WTC11 (cell line): ENCODE data around the gene DNAAF5. TPM values are rescaled to one million over a fixed set of nuclear protein-coding genes. Genes with fewer than 3 reads are reported as not detected.

Source experiments
- ATAC-seq: fragments of 200-7000 bp; cut with Tn5 transposase; 2 replicates; pipeline ENCODE4 v1.10.0; 2021; ENCODE audit warnings: mild to moderate bottlenecking, moderate library complexity
- CTCF ChIA-PET: fragments of 300-600 bp; sonication (Branson Sonifier 250); formaldehyde crosslinking; loops from one replicate; lab custom pipeline; 2021; ENCODE audit warnings: antibody characterized with exemption; lab: Charles Lee
- POLR2A ChIA-PET: fragments of 350-600 bp; sonication (Branson Sonifier 250); formaldehyde crosslinking; loops from one replicate; lab custom pipeline; 2021; ENCODE audit warnings: antibody characterized with exemption; lab: Charles Lee
- DNase-seq: peaks from one replicate; pipeline ENCODE4 v3.0.0; 2021; ENCODE audit warnings: low spot score
- H3K27ac Mint-ChIP-seq: 2 replicates; pipeline ENCODE4 v1.8.0; 2021; ENCODE audit warnings: mixed read lengths
- H3K27me3 Mint-ChIP-seq: 2 replicates; pipeline ENCODE4 v1.8.0; 2021; ENCODE audit warnings: low read depth, mild to moderate bottlenecking, moderate library complexity, mixed read lengths
- H3K36me3 Mint-ChIP-seq: 2 replicates; pipeline ENCODE4 v1.8.0; 2021; ENCODE audit warnings: mixed read lengths
- H3K4me1 Mint-ChIP-seq: 2 replicates; pipeline ENCODE4 v1.8.0; 2022; ENCODE audit warnings: mixed read lengths
- H3K4me3 Mint-ChIP-seq: 2 replicates; pipeline ENCODE4 v1.8.0; 2021; ENCODE audit warnings: mild to moderate bottlenecking, moderate library complexity, mixed read lengths
- H3K9me3 Mint-ChIP-seq: 2 replicates; pipeline ENCODE4 v1.8.0; 2021; ENCODE audit warnings: mixed read lengths
- CREB1 ChIP-seq: sonication (generic); formaldehyde crosslinking; IDR thresholded peaks from 2 replicates; pipeline ENCODE4 v1.8.0; 2023; ENCODE audit warnings: mild to moderate bottlenecking, missing genetic modification reagents
- CREM ChIP-seq: sonication (generic); formaldehyde crosslinking; IDR thresholded peaks from 2 replicates; pipeline ENCODE4 v1.8.1; 2022; ENCODE audit warnings: mild to moderate bottlenecking, missing genetic modification reagents, moderate library complexity
- ELF4 ChIP-seq: sonication (generic); formaldehyde crosslinking; IDR thresholded peaks from 2 replicates; pipeline ENCODE4 v1.8.1; 2022; ENCODE audit warnings: low read depth, mild to moderate bottlenecking, moderate library complexity, missing genetic modification reagents
- GABPB1 ChIP-seq: sonication (generic); formaldehyde crosslinking; IDR thresholded peaks from 2 replicates; pipeline ENCODE4 v1.8.1; 2023; ENCODE audit warnings: mild to moderate bottlenecking, missing genetic modification reagents
- MAX ChIP-seq: sonication (generic); formaldehyde crosslinking; IDR thresholded peaks from 2 replicates; pipeline ENCODE4 v1.8.0; 2022; ENCODE audit warnings: mild to moderate bottlenecking, missing genetic modification reagents
- MXD4 ChIP-seq: fragments of 250-450 bp; sonication (Bioruptor Pico); IDR thresholded peaks from 2 replicates; pipeline ENCODE4 v1.8.0; 2021; ENCODE audit warnings: mild to moderate bottlenecking, moderate library complexity, borderline replicate concordance
- OVOL2 ChIP-seq: fragments of 250-450 bp; sonication (Bioruptor Pico); IDR thresholded peaks from 2 replicates; pipeline ENCODE4 v1.9.0; 2021; ENCODE audit warnings: mild to moderate bottlenecking, borderline replicate concordance
- PREB ChIP-seq: sonication (generic); formaldehyde crosslinking; IDR thresholded peaks from 2 replicates; pipeline ENCODE4 v1.8.1; 2022; ENCODE audit warnings: mild to moderate bottlenecking, missing genetic modification reagents, moderate library complexity, borderline replicate concordance
- USF1 ChIP-seq: sonication (generic); formaldehyde crosslinking; IDR thresholded peaks from 2 replicates; pipeline ENCODE4 v1.8.0; 2022; ENCODE audit warnings: mild to moderate bottlenecking, missing genetic modification reagents
- ZNF423 ChIP-seq: fragments of 250-450 bp; sonication (Bioruptor Pico); IDR thresholded peaks from 2 replicates; pipeline ENCODE4 v2.1.2; 2022; ENCODE audit warnings: mild to moderate bottlenecking, moderate library complexity
- total RNA-seq: library from RNA; stranded (reverse); gene quantifications from 3 replicates; pipeline ENCODE4 v1.2.3, GENCODE V29; 2021
- TF ChIP-seq, protein P1 (sequence below): sonication (generic); formaldehyde crosslinking; IDR thresholded peaks from 2 replicates; pipeline ENCODE4 v1.8.1; 2023; ENCODE audit warnings: mild to moderate bottlenecking, missing genetic modification reagents
- TF ChIP-seq, protein P2 (sequence below): sonication (generic); formaldehyde crosslinking; IDR thresholded peaks from 2 replicates; pipeline ENCODE4 v1.8.1; 2023; ENCODE audit warnings: mild to moderate bottlenecking, missing genetic modification reagents, moderate library complexity
- TF ChIP-seq, protein P3 (sequence below): fragments of 250-450 bp; sonication (Bioruptor Pico); IDR thresholded peaks from 2 replicates; pipeline ENCODE4 v2.1.2; 2022; ENCODE audit warnings: mild to moderate bottlenecking, moderate library complexity
- TF ChIP-seq, protein P4 (sequence below): sonication (generic); formaldehyde crosslinking; IDR thresholded peaks from 2 replicates; pipeline ENCODE4 v1.8.0; 2023; ENCODE audit warnings: missing genetic modification reagents, mild to moderate bottlenecking, borderline replicate concordance
- TF ChIP-seq, protein P5 (sequence below): sonication (generic); formaldehyde crosslinking; IDR thresholded peaks from 2 replicates; pipeline ENCODE4 v1.8.1; 2022; ENCODE audit warnings: low read depth, mild to moderate bottlenecking, moderate library complexity, missing genetic modification reagents, borderline replicate concordance

Gene DNAAF5
- total RNA-seq, 1 experiment from 2014 or later: 62.2 TPM

DNA sequence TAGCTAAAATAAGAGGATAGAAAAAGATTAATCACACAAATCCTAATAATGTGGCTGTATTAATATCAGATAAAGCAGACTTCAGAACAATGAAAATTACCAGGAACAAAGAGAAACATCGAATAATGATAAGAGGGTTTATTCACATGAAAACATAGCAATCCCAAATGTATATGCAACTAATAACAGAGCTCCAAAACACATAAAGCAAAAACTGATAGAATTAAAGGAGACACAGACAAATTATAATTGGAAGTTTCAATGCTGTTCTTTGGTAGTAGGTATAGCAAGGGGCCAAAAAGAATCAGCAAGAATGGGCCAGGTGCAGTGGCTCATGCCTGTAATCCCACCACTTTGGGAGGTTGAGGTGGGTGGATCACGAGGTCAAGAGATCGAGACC, 23.4 kb upstream of the DNAAF5 start:
- TF ChIP-seq CREB1 (CRISPR knock-in tag) (no peak), PREB (CRISPR knock-in tag) (no peak), OVOL2 (no peak)
- TF ChIP-seq, protein P1, sequence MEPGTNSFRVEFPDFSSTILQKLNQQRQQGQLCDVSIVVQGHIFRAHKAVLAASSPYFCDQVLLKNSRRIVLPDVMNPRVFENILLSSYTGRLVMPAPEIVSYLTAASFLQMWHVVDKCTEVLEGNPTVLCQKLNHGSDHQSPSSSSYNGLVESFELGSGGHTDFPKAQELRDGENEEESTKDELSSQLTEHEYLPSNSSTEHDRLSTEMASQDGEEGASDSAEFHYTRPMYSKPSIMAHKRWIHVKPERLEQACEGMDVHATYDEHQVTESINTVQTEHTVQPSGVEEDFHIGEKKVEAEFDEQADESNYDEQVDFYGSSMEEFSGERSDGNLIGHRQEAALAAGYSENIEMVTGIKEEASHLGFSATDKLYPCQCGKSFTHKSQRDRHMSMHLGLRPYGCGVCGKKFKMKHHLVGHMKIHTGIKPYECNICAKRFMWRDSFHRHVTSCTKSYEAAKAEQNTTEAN: no peak
- H3K27me3 Mint-ChIP-seq: no peaks in the 10 kb centered on the region
- DNase-seq (no peak), ATAC-seq (no peak)
- H3K4me1 Mint-ChIP-seq: peaks cover 4% of the 10 kb centered on the region; the same call in 1 of the 2 replicates
- POLR2A ChIA-PET: interaction anchor here (0.7 kb wide), 1 partner anchor 111 kb away, joined by 4 read pairs; no protein-coding TSS in a partner anchor
- peaks cover 20% of the 10 kb centered on the region for H3K36me3 Mint-ChIP-seq
- no peak overlapping the region for H3K27ac Mint-ChIP-seq
- peaks cover 14% of the 10 kb centered on the region for H3K9me3 Mint-ChIP-seq
- no peak overlapping the region for H3K4me3 Mint-ChIP-seq
- CTCF ChIA-PET: no interaction called here

DNA sequence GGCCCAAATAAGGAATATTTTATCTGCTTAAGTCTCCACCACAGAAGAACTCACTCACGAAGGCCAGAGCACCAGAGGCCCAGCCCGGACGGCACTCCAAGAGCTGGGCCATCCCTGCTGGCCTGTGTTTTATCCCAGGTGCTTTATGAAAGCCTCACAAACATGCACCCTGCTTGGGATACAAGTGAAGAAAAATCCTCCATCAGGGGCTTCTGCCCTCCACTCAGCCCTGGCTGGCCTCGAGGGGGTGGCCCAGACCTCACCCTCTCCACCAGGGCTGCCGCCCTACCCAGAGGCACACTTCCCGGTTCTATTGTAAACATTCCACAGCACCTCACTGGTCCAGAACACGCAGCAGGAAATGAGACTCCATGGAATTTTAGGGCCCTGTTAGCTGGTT, 19.8 kb upstream of the DNAAF5 start:
- H3K4me3 Mint-ChIP-seq: no peak overlapping the region
- ATAC-seq (no peak), DNase-seq (no peak)
- CTCF ChIA-PET: no interaction called here
- peaks cover 24% of the 10 kb centered on the region for H3K36me3 Mint-ChIP-seq
- peaks cover 14% of the 10 kb centered on the region for H3K9me3 Mint-ChIP-seq
- H3K27me3 Mint-ChIP-seq: no peaks in the 10 kb centered on the region
- POLR2A ChIA-PET: no interaction called here
- no peak for TF ChIP-seq GABPB1 (CRISPR knock-in tag)
- H3K4me1 Mint-ChIP-seq: peaks cover 5% of the 10 kb centered on the region; the same call in 1 of the 2 replicates
- H3K27ac Mint-ChIP-seq: no peak overlapping the region

- POLR2A ChIA-PET: no interaction called here
- ATAC-seq: no peak
- H3K4me1 Mint-ChIP-seq: peaks cover 5% of the 10 kb centered on the region; the same call in 1 of the 2 replicates
- no peaks in the 10 kb centered on the region for H3K27me3 Mint-ChIP-seq
- TF ChIP-seq MAX (no peak), ZNF423 (CRISPR knock-in tag) (no peak), MXD4 (no peak), ELF4 (CRISPR knock-in tag) (no peak), USF1 (CRISPR knock-in tag) (no peak), CREM (CRISPR knock-in tag) (no peak)
- TF ChIP-seq, protein P2, sequence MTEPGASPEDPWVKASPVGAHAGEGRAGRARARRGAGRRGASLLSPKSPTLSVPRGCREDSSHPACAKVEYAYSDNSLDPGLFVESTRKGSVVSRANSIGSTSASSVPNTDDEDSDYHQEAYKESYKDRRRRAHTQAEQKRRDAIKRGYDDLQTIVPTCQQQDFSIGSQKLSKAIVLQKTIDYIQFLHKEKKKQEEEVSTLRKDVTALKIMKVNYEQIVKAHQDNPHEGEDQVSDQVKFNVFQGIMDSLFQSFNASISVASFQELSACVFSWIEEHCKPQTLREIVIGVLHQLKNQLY (CRISPR knock-in tag): no peak
- TF ChIP-seq, protein P3, sequence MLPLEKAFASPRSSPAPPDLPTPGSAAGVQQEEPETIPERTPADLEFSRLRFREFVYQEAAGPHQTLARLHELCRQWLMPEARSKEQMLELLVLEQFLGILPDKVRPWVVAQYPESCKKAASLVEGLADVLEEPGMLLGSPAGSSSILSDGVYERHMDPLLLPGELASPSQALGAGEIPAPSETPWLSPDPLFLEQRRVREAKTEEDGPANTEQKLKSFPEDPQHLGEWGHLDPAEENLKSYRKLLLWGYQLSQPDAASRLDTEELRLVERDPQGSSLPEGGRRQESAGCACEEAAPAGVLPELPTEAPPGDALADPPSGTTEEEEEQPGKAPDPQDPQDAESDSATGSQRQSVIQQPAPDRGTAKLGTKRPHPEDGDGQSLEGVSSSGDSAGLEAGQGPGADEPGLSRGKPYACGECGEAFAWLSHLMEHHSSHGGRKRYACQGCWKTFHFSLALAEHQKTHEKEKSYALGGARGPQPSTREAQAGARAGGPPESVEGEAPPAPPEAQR (CRISPR knock-in tag): no peak
- TF ChIP-seq, protein P4, sequence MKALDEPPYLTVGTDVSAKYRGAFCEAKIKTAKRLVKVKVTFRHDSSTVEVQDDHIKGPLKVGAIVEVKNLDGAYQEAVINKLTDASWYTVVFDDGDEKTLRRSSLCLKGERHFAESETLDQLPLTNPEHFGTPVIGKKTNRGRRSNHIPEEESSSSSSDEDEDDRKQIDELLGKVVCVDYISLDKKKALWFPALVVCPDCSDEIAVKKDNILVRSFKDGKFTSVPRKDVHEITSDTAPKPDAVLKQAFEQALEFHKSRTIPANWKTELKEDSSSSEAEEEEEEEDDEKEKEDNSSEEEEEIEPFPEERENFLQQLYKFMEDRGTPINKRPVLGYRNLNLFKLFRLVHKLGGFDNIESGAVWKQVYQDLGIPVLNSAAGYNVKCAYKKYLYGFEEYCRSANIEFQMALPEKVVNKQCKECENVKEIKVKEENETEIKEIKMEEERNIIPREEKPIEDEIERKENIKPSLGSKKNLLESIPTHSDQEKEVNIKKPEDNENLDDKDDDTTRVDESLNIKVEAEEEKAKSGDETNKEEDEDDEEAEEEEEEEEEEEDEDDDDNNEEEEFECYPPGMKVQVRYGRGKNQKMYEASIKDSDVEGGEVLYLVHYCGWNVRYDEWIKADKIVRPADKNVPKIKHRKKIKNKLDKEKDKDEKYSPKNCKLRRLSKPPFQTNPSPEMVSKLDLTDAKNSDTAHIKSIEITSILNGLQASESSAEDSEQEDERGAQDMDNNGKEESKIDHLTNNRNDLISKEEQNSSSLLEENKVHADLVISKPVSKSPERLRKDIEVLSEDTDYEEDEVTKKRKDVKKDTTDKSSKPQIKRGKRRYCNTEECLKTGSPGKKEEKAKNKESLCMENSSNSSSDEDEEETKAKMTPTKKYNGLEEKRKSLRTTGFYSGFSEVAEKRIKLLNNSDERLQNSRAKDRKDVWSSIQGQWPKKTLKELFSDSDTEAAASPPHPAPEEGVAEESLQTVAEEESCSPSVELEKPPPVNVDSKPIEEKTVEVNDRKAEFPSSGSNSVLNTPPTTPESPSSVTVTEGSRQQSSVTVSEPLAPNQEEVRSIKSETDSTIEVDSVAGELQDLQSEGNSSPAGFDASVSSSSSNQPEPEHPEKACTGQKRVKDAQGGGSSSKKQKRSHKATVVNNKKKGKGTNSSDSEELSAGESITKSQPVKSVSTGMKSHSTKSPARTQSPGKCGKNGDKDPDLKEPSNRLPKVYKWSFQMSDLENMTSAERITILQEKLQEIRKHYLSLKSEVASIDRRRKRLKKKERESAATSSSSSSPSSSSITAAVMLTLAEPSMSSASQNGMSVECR (CRISPR knock-in tag): no peak
- TF ChIP-seq, protein P5, sequence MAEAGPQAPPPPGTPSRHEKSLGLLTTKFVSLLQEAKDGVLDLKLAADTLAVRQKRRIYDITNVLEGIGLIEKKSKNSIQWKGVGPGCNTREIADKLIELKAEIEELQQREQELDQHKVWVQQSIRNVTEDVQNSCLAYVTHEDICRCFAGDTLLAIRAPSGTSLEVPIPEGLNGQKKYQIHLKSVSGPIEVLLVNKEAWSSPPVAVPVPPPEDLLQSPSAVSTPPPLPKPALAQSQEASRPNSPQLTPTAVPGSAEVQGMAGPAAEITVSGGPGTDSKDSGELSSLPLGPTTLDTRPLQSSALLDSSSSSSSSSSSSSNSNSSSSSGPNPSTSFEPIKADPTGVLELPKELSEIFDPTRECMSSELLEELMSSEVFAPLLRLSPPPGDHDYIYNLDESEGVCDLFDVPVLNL: no peak
- TF ChIP-seq, all 79 proteins: peak for 0
- no peak for DNase-seq
- H3K36me3 Mint-ChIP-seq: peaks cover 24% of the 10 kb centered on the region
- peaks cover 14% of the 10 kb centered on the region for H3K9me3 Mint-ChIP-seq
- H3K4me3 Mint-ChIP-seq: no peak overlapping the region
- CTCF ChIA-PET: no interaction called here
- H3K27ac Mint-ChIP-seq: peak overlapping the region; percentile 9; the same call in 1 of the 2 replicates
Observed at GRCh38 chr7:707296-708000, 19.1 kb upstream of the DNAAF5 start.
